Endothelial cell of umbilical vein (primary cell): ENCODE data around the gene SKIDA1. TPM values are rescaled to one million over a fixed set of nuclear protein-coding genes. Genes with fewer than 3 reads are reported as not detected.
"Not testable (repeated sequence)": the region's sequence is repeated elsewhere in the genome, so short reads cannot be mapped to it uniquely, and the experiment has no call there.

Source experiments
- BruUV-seq: library from RNA; stranded (reverse); fragments of 400-500 nt; replicated peaks from 2 replicates; lab custom pipeline; 2021; lab: Mats Ljungman, UMichigan
- CTCF ChIA-PET: fragments of 300-600, 350-600 bp; sonication (Branson Sonifier 250); formaldehyde crosslinking; loops from one replicate; lab custom pipeline; 2021; ENCODE audit warnings: antibody characterized with exemption, inconsistent platforms; lab: Charles Lee
- POLR2A ChIA-PET: fragments of 300-600, 350-600 bp; sonication (Branson Sonifier 250); formaldehyde crosslinking; loops from one replicate; lab custom pipeline; 2021; ENCODE audit warnings: antibody characterized with exemption, inconsistent platforms; lab: Charles Lee
- DNase-seq: peaks from one replicate; pipeline ENCODE4 v3.0.0-alpha.2; 2011; ENCODE audit warnings: low read depth, low spot score
- FAIRE-seq: peaks from 2 replicates; lab custom pipeline; 2011; peaks lifted over from hg19 to GRCh38; lab: Jason Lieb, UNC
- H2AFZ ChIP-seq: 2 replicates; pipeline ENCODE4 v1.6.0; 2012; ENCODE audit warnings: low read depth, low read length, control low read depth, inconsistent platforms
- H3K27ac ChIP-seq: 2 replicates; pipeline ENCODE4 v1.5.1; 2011; ENCODE audit warnings: low read depth, mild to moderate bottlenecking, control low read depth, low read length, moderate library complexity; ENCODE audit not compliant: insufficient read depth
- H3K27me3 ChIP-seq, 2 experiments: 2 replicates each; pipeline versions ENCODE4 v1.6.0 to v1.6.1; 2011; ENCODE audit warnings: low read length in 2 of 2, mixed read lengths in 1 of 2; ENCODE audit not compliant: control insufficient read depth in 2 of 2, insufficient read depth in 2 of 2
- H3K36me3 ChIP-seq, 2 experiments: 2 replicates in 1 of 2; 3 replicates in 1 of 2; pipeline ENCODE4 v1.5.1; 2011; ENCODE audit warnings: low read length in 2 of 2, mild to moderate bottlenecking in 1 of 2, moderate library complexity in 1 of 2; ENCODE audit not compliant: control insufficient read depth in 2 of 2, insufficient read depth in 2 of 2; ENCODE audit errors: extremely low read depth in 1 of 2
- H3K4me1 ChIP-seq: 3 replicates; pipeline ENCODE4 v1.5.1; 2011; ENCODE audit warnings: mild to moderate bottlenecking, low read length; ENCODE audit not compliant: control insufficient read depth, insufficient read depth; ENCODE audit errors: extremely low read depth
- H3K4me2 ChIP-seq: 2 replicates; pipeline ENCODE4 v1.6.1; 2011; ENCODE audit warnings: low read length, control low read depth, mixed read lengths; ENCODE audit not compliant: insufficient read depth
- H3K4me3 ChIP-seq, 3 experiments: fragments of 200-600 bp in 1 of 3; sonication (generic), shearing (Covaris generic) in 1 of 3; replicated peaks in 1 of 3; 2 replicates each; pipeline ENCODE4 v1.5.1; 2011 to 2016; ENCODE audit warnings: control low read depth in 3 of 3, low read length in 3 of 3, mild to moderate bottlenecking in 2 of 3, inconsistent platforms in 1 of 3, low read depth in 1 of 3, moderate library complexity in 1 of 3; ENCODE audit not compliant: insufficient read depth in 1 of 3
- H3K79me2 ChIP-seq: 2 replicates; pipeline ENCODE4 v1.6.0; 2012; ENCODE audit warnings: low read length, inconsistent platforms; ENCODE audit not compliant: control insufficient read depth, insufficient read depth
- H3K9ac ChIP-seq: replicated peaks from 2 replicates; pipeline ENCODE3; 2011; ENCODE audit warnings: low read length, control low read depth; ENCODE audit not compliant: insufficient read depth; ENCODE audit errors: extremely low read depth
- H3K9me1 ChIP-seq: replicated peaks from 3 replicates; pipeline ENCODE4 v1.6.0; 2011; ENCODE audit warnings: mild to moderate bottlenecking, low read length; ENCODE audit not compliant: control insufficient read depth, insufficient read depth; ENCODE audit errors: extremely low read depth
- H3K9me3 ChIP-seq: replicated peaks from 2 replicates; pipeline ENCODE4 v1.5.1; 2012; ENCODE audit warnings: low read length, inconsistent platforms; ENCODE audit not compliant: control insufficient read depth, insufficient read depth
- H4K20me1 ChIP-seq: replicated peaks from 2 replicates; pipeline ENCODE3; 2011; ENCODE audit warnings: mild to moderate bottlenecking, low read length; ENCODE audit not compliant: control insufficient read depth, insufficient read depth; ENCODE audit errors: extremely low read depth
- CTCF ChIP-seq, 2 donors: IDR thresholded peaks; 1 replicate in 1 of 2; 2 replicates in 1 of 2; pipeline ENCODE4 v1.5.1; 2011; ENCODE audit warnings: low read length in 2 of 2, mild to moderate bottlenecking in 2 of 2, moderate library complexity in 2 of 2, control low read depth in 1 of 2, inconsistent platforms in 1 of 2, low read depth in 1 of 2; ENCODE audit not compliant: insufficient read depth in 1 of 2; ENCODE audit errors: extremely low read depth in 1 of 2
- EZH2 ChIP-seq: IDR thresholded peaks from 2 replicates; pipeline ENCODE4 v1.6.1; 2012; ENCODE audit warnings: borderline replicate concordance, low read depth, mild to moderate bottlenecking, moderate library complexity, low read length, inconsistent platforms; ENCODE audit not compliant: severe bottlenecking
- FOS ChIP-seq: IDR thresholded peaks from 2 replicates; pipeline ENCODE4 v1.6.1; 2011; ENCODE audit warnings: mild to moderate bottlenecking, low read length, moderate library complexity, borderline replicate concordance; ENCODE audit not compliant: insufficient read depth
- GATA2 ChIP-seq: IDR thresholded peaks from 2 replicates; pipeline ENCODE4 v1.7.0; 2011; ENCODE audit warnings: low read depth, mild to moderate bottlenecking, moderate library complexity, mixed read lengths, low read length; ENCODE audit not compliant: insufficient read length, insufficient read depth
- JUN ChIP-seq: IDR thresholded peaks from 2 replicates; pipeline ENCODE4 v1.6.1; 2011; ENCODE audit warnings: borderline replicate concordance, low read depth; ENCODE audit not compliant: insufficient read length, insufficient read depth
- MYC ChIP-seq: IDR thresholded peaks from one replicate; pipeline ENCODE4 v1.6.1; 2011; ENCODE audit warnings: mild to moderate bottlenecking, low read depth, low read length
- POLR2A ChIP-seq: IDR thresholded peaks from 2 replicates; pipeline ENCODE4 v1.6.1; 2012; ENCODE audit warnings: low read depth, mild to moderate bottlenecking, control low read depth, low read length
- POLR2AphosphoS5 ChIP-seq: IDR thresholded peaks from 2 replicates; pipeline ENCODE4 v1.6.1; 2012; ENCODE audit warnings: low read depth, mild to moderate bottlenecking, control low read depth, low read length, moderate library complexity; ENCODE audit not compliant: insufficient read depth
- dilution Hi-C: fragments of 300-500 bp; cut with MboI; formaldehyde crosslinking; loops from one replicate; pipeline ENCODE4 v1.15.0; 2019; ENCODE audit warnings: low sequenced_read_pairs; ENCODE audit not compliant: extremely low pct_ligation_motif_present
- intact Hi-C: fragments of 100-400 bp; cut with micrococcal nuclease; formaldehyde crosslinking; loops from one replicate; pipeline ENCODE4 v1.10.0; 2022
- polyA plus RNA-seq, 4 experiments: library from polyadenylated mRNA; depleted of rRNA in 3 of 4; stranded (reverse) in 3 of 4; unstranded in 1 of 4; fragments of >200 nt; gene quantifications; 2 replicates each; pipeline versions ENCODE4 v1.2.1 to v1.2.3, GENCODE V29; 2011 to 2012; ENCODE audit warnings: missing spikeins in 1 of 4
- total RNA-seq: library from RNA; stranded (reverse); gene quantifications from 2 replicates; pipeline ENCODE4 v1.2.3, GENCODE V29; 2021
- TF ChIP-seq, protein P1 (sequence below): IDR thresholded peaks from 2 replicates; pipeline ENCODE4 v1.6.1; 2011; ENCODE audit not compliant: insufficient read depth, insufficient read length

SKIDA1 gene
- total and polyA plus RNA-seq, 2 donors (not counting 3 experiments of a cell fraction or from before 2014, with no cell fraction given): 0.21 to 0.71 TPM

- no peak for FAIRE-seq
Measured at GRCh38 chr10:21570761-21571521, 45.5 kb upstream of the SKIDA1 start.

DNA sequence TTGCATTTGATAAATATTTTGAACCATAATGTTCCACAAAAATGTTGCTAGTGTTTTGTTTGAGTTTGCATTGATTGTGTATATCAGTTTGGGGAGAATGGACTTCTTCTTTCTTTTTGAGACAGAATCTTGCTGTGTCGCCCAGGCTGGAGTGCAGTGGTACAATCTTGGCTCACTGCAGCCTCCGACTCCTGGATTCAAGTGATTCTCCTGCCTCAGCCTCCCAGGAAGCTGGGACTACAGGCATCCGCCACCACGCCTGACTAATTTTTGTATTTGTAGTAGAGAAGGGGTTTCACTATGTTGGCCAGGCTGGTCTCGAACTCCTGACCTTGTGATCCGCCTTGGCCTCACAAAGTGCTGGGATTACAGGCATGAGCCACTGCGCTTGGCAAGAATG is 33.5 kb upstream of the SKIDA1 start:
- H3K9ac ChIP-seq, FAIRE-seq, H4K20me1 ChIP-seq, H3K4me1 ChIP-seq, BruUV-seq, H3K9me1 ChIP-seq, dilution Hi-C loops, intact Hi-C loops, H3K36me3 ChIP-seq, H3K27ac ChIP-seq, H3K27me3 ChIP-seq, DNase-seq, POLR2A ChIA-PET, H3K4me3 ChIP-seq, H3K4me2 ChIP-seq, H3K9me3 ChIP-seq, H2AFZ ChIP-seq: not testable (repeated sequence)
- H3K79me2 ChIP-seq: peaks cover 71% of the 10 kb centered on the region
- CTCF ChIA-PET: interaction anchor here (1.1 to 1.2 kb wide), 2 partner anchors 9 to 10 kb away, joined by 3 read pairs; no protein-coding TSS in a partner anchor

More at GRCh38 chr10:21570761-21571521, 45.5 kb upstream of the SKIDA1 start:
- POLR2A ChIA-PET: no interaction called here
- dilution Hi-C loops (no loop called here), intact Hi-C loops (no loop called here)
- H3K9ac ChIP-seq: no peak overlapping the region
- no peaks in the 10 kb centered on the region for H3K9me3 ChIP-seq
- H2AFZ ChIP-seq: no peak overlapping the region
- no peaks in the 10 kb centered on the region for H3K4me1 ChIP-seq
- H3K9me1 ChIP-seq: no peaks in the 10 kb centered on the region
- H4K20me1 ChIP-seq: no peaks in the 10 kb centered on the region
- DNase-seq: no peak
- H3K4me2 ChIP-seq: no peak overlapping the region
- CTCF ChIA-PET: interaction anchor here (0.7 to 1.0 kb wide), 2 partner anchors 10 to 16 kb away, joined by 3 to 4 read pairs; no protein-coding TSS in a partner anchor
- H3K79me2 ChIP-seq: peaks cover 94% of the 10 kb centered on the region
- H3K4me3 ChIP-seq: no peak overlapping the region
- no peaks in the 10 kb centered on the region for H3K27me3 ChIP-seq
- TF ChIP-seq EZH2: no peak
- TF ChIP-seq, protein P1, sequence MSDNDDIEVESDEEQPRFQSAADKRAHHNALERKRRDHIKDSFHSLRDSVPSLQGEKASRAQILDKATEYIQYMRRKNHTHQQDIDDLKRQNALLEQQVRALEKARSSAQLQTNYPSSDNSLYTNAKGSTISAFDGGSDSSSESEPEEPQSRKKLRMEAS: no peak
- no peak for TF ChIP-seq POLR2AphosphoS5
- no peak for TF ChIP-seq POLR2A
- TF ChIP-seq JUN: no peak
- no peak for TF ChIP-seq GATA2
- no peak for TF ChIP-seq MYC
- TF ChIP-seq CTCF (IDR thresholded peaks at IDR 0.05; ENCODE audit: extremely low read depth in 1 of 2, insufficient read depth in 1 of 2, low read depth in 1 of 2, low read length in 2 of 2): no peak
- TF ChIP-seq FOS: no peak
- no peak overlapping the region for H3K27ac ChIP-seq
- BruUV-seq: no TSS peak
- peaks cover 0 to 3% of the 10 kb centered on the region in 2 experiments for H3K36me3 ChIP-seq
